HepG2 (cell line): ENCODE results near the gene MBOAT7. TPM values are rescaled to one million over a fixed set of nuclear protein-coding genes. Genes with fewer than 3 reads are reported as not detected.

Experiments
- ATAC-seq: fragments of 200-7000 bp; cut with Tn5 transposase; 3 replicates; pipeline ENCODE4 v1.9.1; 2020; ENCODE audit warnings: mild to moderate bottlenecking, moderate library complexity
- BruUV-seq: library from RNA; stranded (reverse); fragments of 400-500 nt; replicated peaks from 2 replicates; lab custom pipeline; 2021; lab: Mats Ljungman, UMichigan
- CTCF ChIA-PET: fragments of 300-600 bp; formaldehyde crosslinking; extraction: SDS; loops from one replicate; lab custom pipeline; 2021; ENCODE audit warnings: low total read pairs, inconsistent platforms, low intra/inter-chr PET ratio; lab: Yijun Ruan, JAX
- POLR2A ChIA-PET: fragments of 350-600 bp; sonication (Branson Sonifier 250); formaldehyde crosslinking; loops from one replicate; lab custom pipeline; 2020; ENCODE audit warnings: antibody characterized with exemption, inconsistent platforms; lab: Yijun Ruan, JAX
- DNase-seq: peaks from one replicate; pipeline ENCODE4 v3.0.0-alpha.2; 2015; ENCODE audit warnings: low spot score
- FAIRE-seq: peaks from 3 replicates; lab custom pipeline; 2011; peaks lifted over from hg19 to GRCh38; lab: Jason Lieb, UNC
- H2AFZ ChIP-seq: one replicate; pipeline ENCODE4 v1.6.1; 2011; ENCODE audit warnings: low read length, inconsistent platforms
- H3K27ac ChIP-seq: fragments of 300-600 bp; 3 replicates; pipeline ENCODE4 v1.8.0; 2011; ENCODE audit warnings: mixed run types, mild to moderate bottlenecking, mixed read lengths, low read length, inconsistent platforms; ENCODE audit not compliant: insufficient read depth; ENCODE audit errors: extremely low read length
- H3K27me3 ChIP-seq, 2 experiments: fragments of 200-600 bp in 1 of 2; 2 replicates in 1 of 2; 3 replicates in 1 of 2; pipeline versions ENCODE4 v1.6.0 to v1.8.0; 2011; ENCODE audit warnings: low read length in 2 of 2, mild to moderate bottlenecking in 2 of 2, moderate library complexity in 2 of 2, inconsistent platforms in 1 of 2; ENCODE audit not compliant: insufficient read depth in 2 of 2, control insufficient read depth in 1 of 2
- H3K36me3 ChIP-seq, 2 experiments: fragments of 200-600 bp in 1 of 2; replicated peaks in 1 of 2; 2 replicates in 1 of 2; 3 replicates in 1 of 2; pipeline versions ENCODE4 v1.5.1 to v1.8.0; 2011; ENCODE audit warnings: low read length in 2 of 2, inconsistent platforms in 1 of 2; ENCODE audit not compliant: insufficient read depth in 2 of 2, control insufficient read depth in 1 of 2
- H3K4me1 ChIP-seq: 2 replicates; pipeline ENCODE4 v1.5.1; 2012; ENCODE audit warnings: low read length, inconsistent platforms; ENCODE audit not compliant: insufficient read depth
- H3K4me2 ChIP-seq: 2 replicates; pipeline ENCODE4 v1.6.0; 2011; ENCODE audit warnings: low read depth, low read length, inconsistent platforms
- H3K4me3 ChIP-seq, 3 experiments: fragments of 200-600 bp in 1 of 3; sonication (generic), shearing (Covaris generic) in 1 of 3; replicated peaks in 1 of 3; 2 replicates each; pipeline ENCODE4 v1.5.1; 2011 to 2016; ENCODE audit warnings: low read length in 3 of 3, inconsistent platforms in 2 of 3, low read depth in 2 of 3, mild to moderate bottlenecking in 2 of 3, control low read depth in 1 of 3, mixed read lengths in 1 of 3; ENCODE audit not compliant: insufficient read depth in 1 of 3
- H3K79me2 ChIP-seq: one replicate; pipeline ENCODE4 v1.6.1; 2011; ENCODE audit warnings: low read length, inconsistent platforms; ENCODE audit not compliant: insufficient read depth
- H3K9ac ChIP-seq: 2 replicates; pipeline ENCODE4 v1.6.0; 2011; ENCODE audit warnings: mild to moderate bottlenecking, low read depth, low read length, inconsistent platforms; ENCODE audit not compliant: insufficient read depth
- H3K9me3 ChIP-seq: 2 replicates; pipeline ENCODE4 v1.5.1; 2012; ENCODE audit warnings: mild to moderate bottlenecking, low read length
- H4K20me1 ChIP-seq: 2 replicates; pipeline ENCODE4 v1.6.0; 2011; ENCODE audit warnings: inconsistent platforms, mild to moderate bottlenecking, low read length, moderate library complexity; ENCODE audit not compliant: insufficient read depth
- ZNF557 ChIP-seq: sonication (generic); formaldehyde crosslinking; IDR thresholded peaks from 2 replicates; pipeline ENCODE4 v1.4.0; 2020; ENCODE audit warnings: missing genetic modification reagents
- ZNF674 ChIP-seq: sonication (generic); formaldehyde crosslinking; IDR thresholded peaks from 2 replicates; pipeline ENCODE4 v1.5.0; 2020; ENCODE audit warnings: low read depth, mild to moderate bottlenecking, missing genetic modification reagents
- WGBS: methylation state at CpG from one replicate; pipeline ENCODE4 v1.1.6; 2017; ENCODE audit warnings: low lambda C conversion rate; 5-methylcytosine and 5-hydroxymethylcytosine counted together
- in situ Hi-C: cut with HindIII; loops from 2 replicates; pipeline ENCODE4 v1.10.0; 2017; ENCODE audit warnings: low pct_unique_long_range_greater_than_20kb; ENCODE audit not compliant: extremely low pct_ligation_motif_present
- intact Hi-C: fragments of 100-400 bp; cut with micrococcal nuclease; formaldehyde crosslinking; loops from one replicate; pipeline ENCODE4 v1.10.0; 2022; ENCODE audit not compliant: unreplicated experiment
- polyA plus RNA-seq, 8 experiments: library from polyadenylated mRNA; depleted of rRNA in 3 of 8; stranded (reverse) in 7 of 8; unstranded in 1 of 8; fragments of >200 nt; fragmentation: Illumina TruSeq in 4 of 8; extraction: Trizol in 4 of 8; gene quantifications; 2 replicates each; pipeline versions ENCODE4 v1.2.1 to v1.2.3, GENCODE V29; 2011 to 2016; ENCODE audit warnings: low read depth in 4 of 8, missing spikeins in 1 of 8, mixed read lengths in 1 of 8; ENCODE audit not compliant: insufficient read depth in 1 of 8
- total RNA-seq, 5 experiments: library from RNA; depleted of rRNA; stranded (reverse); fragments of >200 nt; fragmentation: Illumina TruSeq; extraction: Trizol; gene quantifications; 2 replicates each; pipeline ENCODE4 v1.2.3, GENCODE V29; 2016; ENCODE audit warnings: low read depth in 1 of 5
- TF ChIP-seq, protein P1 (sequence below): sonication (generic); formaldehyde crosslinking; IDR thresholded peaks from 2 replicates; pipeline ENCODE4 v1.5.1; 2020; ENCODE audit warnings: mild to moderate bottlenecking, moderate library complexity, missing genetic modification reagents

MBOAT7 gene
- total and polyA plus RNA-seq, 2 of the 13 experiments (the other 11 are each of a cell fraction or from before 2014, with no cell fraction given) = 22.2 to 25.5 TPM

DNA sequence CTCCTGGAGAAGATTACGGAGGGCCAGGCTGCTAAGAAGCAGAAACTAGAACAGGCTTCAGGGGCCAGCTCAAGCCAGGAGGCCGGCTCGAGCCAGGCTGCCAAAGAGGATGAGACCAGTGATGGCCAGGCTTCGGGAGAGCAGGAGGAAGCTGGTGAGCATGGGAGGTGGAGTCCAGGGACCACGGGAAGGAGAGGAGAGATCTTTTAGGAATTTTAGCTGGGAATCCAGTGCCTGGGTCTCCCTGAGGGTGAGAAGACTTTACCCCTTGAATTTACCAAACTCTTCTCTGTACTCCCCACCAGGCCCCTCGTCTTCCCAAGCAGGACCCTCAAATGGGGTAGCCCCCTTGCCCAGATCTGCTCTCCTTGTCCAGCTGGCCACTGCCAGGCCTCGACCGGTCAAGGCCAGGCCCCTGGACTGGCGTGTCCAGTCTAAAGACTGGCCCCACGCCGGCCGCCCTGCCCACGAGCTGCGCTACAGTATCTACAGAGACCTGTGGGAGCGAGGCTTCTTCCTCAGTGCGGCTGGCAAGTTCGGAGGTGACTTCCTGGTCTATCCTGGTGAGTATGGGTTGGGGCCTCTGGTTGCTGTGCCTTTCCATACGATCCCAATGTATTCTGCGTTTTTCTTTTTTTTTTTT, 2.6 kb upstream of the MBOAT7 start:
- POLR2A ChIA-PET = interaction anchor here (1.3 to 4.9 kb wide), 5 partner anchors 11 to 55 kb away, joined by 3 to 306 read pairs (median 73); partner anchors contain the start of genes CNOT3, LENG1 and RPS9

More for the DNA sequence above, 2.6 kb upstream of the MBOAT7 start:
- H3K27me3 ChIP-seq = no peaks in the 10 kb centered on the region
- peak overlapping the region; percentile 96 for H3K27ac ChIP-seq
- no peak for DNase-seq
- no TSS peak for BruUV-seq
- intact Hi-C loops = loop anchor here (2.0 to 5.0 kb wide), 2 partner anchors 19 to 40 kb away; no protein-coding TSS in a partner anchor
- H3K4me2 ChIP-seq = peak overlapping the region; percentile 93
- peak overlapping the region; percentile 92 for H3K9ac ChIP-seq
- peaks cover 35% of the 10 kb centered on the region for H3K4me1 ChIP-seq
- H2AFZ ChIP-seq = no peak overlapping the region
- H3K4me3 ChIP-seq = peak overlapping the region; percentile 82 to 91 (median 88)
- H3K36me3 ChIP-seq = peaks cover 6 to 27% of the 10 kb centered on the region in 2 experiments; a peak in 4 of 5 replicates
- no peaks in the 10 kb centered on the region for H3K9me3 ChIP-seq
- TF ChIP-seq, protein P1, sequence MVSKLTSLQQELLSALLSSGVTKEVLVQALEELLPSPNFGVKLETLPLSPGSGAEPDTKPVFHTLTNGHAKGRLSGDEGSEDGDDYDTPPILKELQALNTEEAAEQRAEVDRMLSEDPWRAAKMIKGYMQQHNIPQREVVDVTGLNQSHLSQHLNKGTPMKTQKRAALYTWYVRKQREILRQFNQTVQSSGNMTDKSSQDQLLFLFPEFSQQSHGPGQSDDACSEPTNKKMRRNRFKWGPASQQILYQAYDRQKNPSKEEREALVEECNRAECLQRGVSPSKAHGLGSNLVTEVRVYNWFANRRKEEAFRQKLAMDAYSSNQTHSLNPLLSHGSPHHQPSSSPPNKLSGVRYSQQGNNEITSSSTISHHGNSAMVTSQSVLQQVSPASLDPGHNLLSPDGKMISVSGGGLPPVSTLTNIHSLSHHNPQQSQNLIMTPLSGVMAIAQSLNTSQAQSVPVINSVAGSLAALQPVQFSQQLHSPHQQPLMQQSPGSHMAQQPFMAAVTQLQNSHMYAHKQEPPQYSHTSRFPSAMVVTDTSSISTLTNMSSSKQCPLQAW (CRISPR knock-in tag) = peak; percentile 57; the same call in 1 of the 2 replicates
- TF ChIP-seq ZNF557 (CRISPR knock-in tag) (no peak), ZNF674 (CRISPR knock-in tag) (no peak)
- H4K20me1 ChIP-seq = no peaks in the 10 kb centered on the region
- CTCF ChIA-PET = no interaction called here
- 42% methylated on average over 14 of the region's 19 CpGs for WGBS
- in situ Hi-C loops = no loop called here
- FAIRE-seq = no peak
- ATAC-seq = no peak
- peaks cover 28% of the 10 kb centered on the region for H3K79me2 ChIP-seq
